T-helper 2 cell treated with Interferon-gamma antibody and Interleukin-4, amounts not matched to agents 5 μg/mL and 100 μg/mL, for 36 hours (primary cell): Measurements from ENCODE around the gene MYL11.
"Not testable (repeated sequence)": the region's sequence is repeated elsewhere in the genome, so short reads cannot be mapped to it uniquely, and the experiment has no call there.

Source experiments
- DNase-seq: peaks from one replicate; pipeline ENCODE4 v3.0.0; 2021; ENCODE audit warnings: low spot score
- H3K27ac Mint-ChIP-seq: one replicate; pipeline ENCODE4 v1.8.0; 2021; ENCODE audit warnings: mild to moderate bottlenecking, mixed read lengths
- H3K27me3 Mint-ChIP-seq: one replicate; pipeline ENCODE4 v1.8.0; 2021; ENCODE audit warnings: low read depth, mixed read lengths
- H3K36me3 Mint-ChIP-seq: one replicate; pipeline ENCODE4 v1.8.0; 2021; ENCODE audit warnings: low read depth, mixed read lengths
- H3K4me1 Mint-ChIP-seq: one replicate; pipeline ENCODE4 v1.8.0; 2021; ENCODE audit warnings: low read depth, mixed read lengths
- H3K4me3 Mint-ChIP-seq: one replicate; pipeline ENCODE4 v1.8.0; 2022; ENCODE audit warnings: mild to moderate bottlenecking, moderate library complexity, mixed read lengths
- H3K9me3 Mint-ChIP-seq: one replicate; pipeline ENCODE4 v1.8.0; 2021; ENCODE audit warnings: mixed read lengths

MYL11 gene, protein sequence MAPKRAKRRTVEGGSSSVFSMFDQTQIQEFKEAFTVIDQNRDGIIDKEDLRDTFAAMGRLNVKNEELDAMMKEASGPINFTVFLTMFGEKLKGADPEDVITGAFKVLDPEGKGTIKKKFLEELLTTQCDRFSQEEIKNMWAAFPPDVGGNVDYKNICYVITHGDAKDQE

GRCh38 chr16:30374538-30374937, at the start of gene MYL11:
TSS of gene MYL11 (plus strand) at chr16:30374802. CDS start at chr16:30374858, 56 bp downstream.
- peaks cover 12% of the 10 kb centered on the region for H3K36me3 Mint-ChIP-seq
- no peak for DNase-seq
- H3K9me3 Mint-ChIP-seq = no peaks in the 10 kb centered on the region
- H3K4me3 Mint-ChIP-seq = no peak within 1 kb of the TSS
- H3K4me1 Mint-ChIP-seq = peaks cover 21% of the 10 kb centered on the region
- H3K27ac Mint-ChIP-seq = peak within 1 kb of the TSS; percentile 62
- no peaks in the 10 kb centered on the region for H3K27me3 Mint-ChIP-seq

- H3K9me3 Mint-ChIP-seq, H3K27me3 Mint-ChIP-seq, H3K36me3 Mint-ChIP-seq: not testable (repeated sequence)
- Mint-ChIP-seq H3K4me1 (peaks cover 15% of the 10 kb centered on the region), H3K4me3 (peak overlapping the region; percentile 89), H3K27ac (peak overlapping the region; percentile 86)
- peak; percentile 86 for DNase-seq
These were observed 40.1 kb upstream of the MYL11 start for GRCh38 chr16:30334473-30334989.

DNA sequence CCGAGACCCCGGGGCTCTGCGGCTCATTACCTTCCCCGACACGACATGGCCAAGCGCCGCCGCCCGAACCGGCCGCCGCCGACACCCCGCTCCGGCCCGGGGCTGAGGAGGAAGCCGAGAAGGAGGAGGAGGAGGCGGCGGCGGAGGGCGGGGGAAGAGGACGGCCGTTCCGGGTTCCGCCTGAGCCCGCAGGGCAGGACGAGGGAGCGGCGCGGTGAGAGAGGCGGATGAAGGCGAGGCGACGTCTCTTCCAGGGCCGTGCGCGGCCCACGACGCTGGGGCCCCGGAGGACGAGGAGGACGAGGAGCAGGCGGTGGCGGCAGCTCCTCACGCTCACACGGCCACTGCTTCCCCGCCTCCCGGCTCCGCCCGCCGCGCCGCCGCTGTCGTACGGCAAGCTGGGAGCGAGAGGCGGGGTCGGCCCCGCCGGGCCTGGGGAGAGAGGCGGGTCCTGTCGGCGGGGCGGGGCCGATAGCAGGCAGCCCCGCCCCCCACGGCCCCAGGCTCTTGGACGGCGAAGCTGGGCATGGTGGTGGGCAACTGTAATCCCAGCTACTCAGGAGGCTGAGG, 39.5 kb upstream of the MYL11 start:
- H3K36me3 Mint-ChIP-seq, H3K27me3 Mint-ChIP-seq, H3K9me3 Mint-ChIP-seq: not testable (repeated sequence)
- peak; percentile 83 for DNase-seq
- Mint-ChIP-seq H3K4me3 (peak overlapping the region; percentile 85), H3K27ac (peak overlapping the region; percentile 86), H3K4me1 (peaks cover 14% of the 10 kb centered on the region)

- Mint-ChIP-seq H3K27me3 (no peaks in the 10 kb centered on the region), H3K4me3 (peak overlapping the region; percentile 85), H3K27ac (peak overlapping the region; percentile 79), H3K4me1 (peaks cover 14% of the 10 kb centered on the region), H3K9me3 (no peaks in the 10 kb centered on the region), H3K36me3 (no peaks in the 10 kb centered on the region)
- DNase-seq = peak; percentile 28
These were observed 38.8 kb upstream of the MYL11 start for GRCh38 chr16:30335598-30336474.

- not testable (repeated sequence) for DNase-seq, H3K4me3 Mint-ChIP-seq, H3K27me3 Mint-ChIP-seq, H3K36me3 Mint-ChIP-seq, H3K9me3 Mint-ChIP-seq, H3K27ac Mint-ChIP-seq
- H3K4me1 Mint-ChIP-seq = peaks cover 14% of the 10 kb centered on the region
These were observed 36.6 kb upstream of the MYL11 start for GRCh38 chr16:30337964-30338357.

GRCh38 chr16:30338715-30339114, 35.9 kb upstream of the MYL11 start:
- not testable (repeated sequence) for DNase-seq, H3K27me3 Mint-ChIP-seq, H3K27ac Mint-ChIP-seq, H3K4me3 Mint-ChIP-seq, H3K9me3 Mint-ChIP-seq, H3K36me3 Mint-ChIP-seq
- H3K4me1 Mint-ChIP-seq = peaks cover 14% of the 10 kb centered on the region

DNA sequence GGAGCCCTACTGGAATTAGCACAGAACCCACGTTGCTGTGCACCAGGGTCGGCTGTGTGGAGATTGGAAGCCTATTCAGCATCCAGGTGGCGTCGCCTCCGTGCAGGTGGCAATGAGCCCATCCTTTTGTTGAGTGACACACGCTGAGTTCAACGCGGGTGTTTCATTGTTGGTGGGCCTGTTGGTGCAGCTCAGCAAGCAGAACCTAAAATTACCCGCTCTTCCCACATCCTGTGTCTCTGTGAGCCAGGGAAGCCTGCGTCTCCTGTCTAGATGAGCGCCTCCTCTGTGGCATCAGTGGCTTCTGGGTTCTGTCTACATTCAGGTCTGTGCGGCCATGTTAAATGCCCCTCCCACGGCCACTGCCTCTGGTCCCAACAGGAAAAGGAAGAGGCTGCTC, 34.0 kb upstream of the MYL11 start:
- no peak for DNase-seq
- H3K4me1 Mint-ChIP-seq = peaks cover 14% of the 10 kb centered on the region
- H3K4me3 Mint-ChIP-seq = no peak overlapping the region
- no peaks in the 10 kb centered on the region for H3K36me3 Mint-ChIP-seq
- H3K9me3 Mint-ChIP-seq = no peaks in the 10 kb centered on the region
- no peak overlapping the region for H3K27ac Mint-ChIP-seq
- no peaks in the 10 kb centered on the region for H3K27me3 Mint-ChIP-seq

GRCh38 chr16:30341971-30342370, 32.6 kb upstream of the MYL11 start:
- H3K27me3 Mint-ChIP-seq, H3K36me3 Mint-ChIP-seq, H3K27ac Mint-ChIP-seq, DNase-seq, H3K4me1 Mint-ChIP-seq, H3K9me3 Mint-ChIP-seq, H3K4me3 Mint-ChIP-seq: not testable (repeated sequence)

DNA sequence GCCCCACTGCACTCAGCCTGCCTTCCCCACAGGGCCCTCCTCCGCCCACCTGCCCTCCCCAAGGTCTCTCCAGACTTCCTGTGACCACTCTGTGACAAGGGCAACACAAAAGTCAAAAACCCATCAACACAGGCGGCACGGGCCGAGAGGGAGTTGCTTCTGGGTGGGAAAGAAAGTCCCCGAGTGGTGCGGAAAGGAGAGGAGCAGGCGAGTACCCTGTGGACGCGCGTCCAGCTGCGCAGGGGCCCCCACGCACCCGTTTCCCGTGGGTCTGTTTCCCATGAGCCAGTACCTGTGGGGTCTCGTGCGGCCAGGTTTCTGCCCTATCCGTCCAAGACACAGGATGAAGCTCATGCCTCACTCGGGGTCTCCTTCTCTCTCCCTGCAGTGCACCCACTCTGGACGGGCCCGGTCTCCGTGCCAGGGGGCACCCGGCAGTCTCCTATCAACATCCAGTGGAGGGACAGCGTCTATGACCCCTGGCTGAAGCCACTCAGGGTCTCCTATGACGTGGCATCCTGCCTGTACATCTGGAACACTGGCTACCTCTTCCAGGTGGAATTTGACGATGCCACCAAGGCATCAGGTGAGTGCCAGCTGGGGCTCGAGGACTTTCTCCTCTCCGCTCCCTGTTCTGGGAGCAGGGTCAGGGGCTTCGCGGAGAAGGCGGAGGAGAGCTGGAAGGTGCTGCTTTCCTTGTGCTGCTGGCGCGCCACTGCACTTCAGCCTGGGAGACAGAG, 31.7 kb upstream of the MYL11 start:
- Mint-ChIP-seq H3K27ac (no peak overlapping the region), H3K4me3 (no peak overlapping the region), H3K9me3 (no peaks in the 10 kb centered on the region), H3K27me3 (no peaks in the 10 kb centered on the region), H3K36me3 (no peaks in the 10 kb centered on the region), H3K4me1 (peaks cover 5% of the 10 kb centered on the region)
- no peak for DNase-seq

DNA sequence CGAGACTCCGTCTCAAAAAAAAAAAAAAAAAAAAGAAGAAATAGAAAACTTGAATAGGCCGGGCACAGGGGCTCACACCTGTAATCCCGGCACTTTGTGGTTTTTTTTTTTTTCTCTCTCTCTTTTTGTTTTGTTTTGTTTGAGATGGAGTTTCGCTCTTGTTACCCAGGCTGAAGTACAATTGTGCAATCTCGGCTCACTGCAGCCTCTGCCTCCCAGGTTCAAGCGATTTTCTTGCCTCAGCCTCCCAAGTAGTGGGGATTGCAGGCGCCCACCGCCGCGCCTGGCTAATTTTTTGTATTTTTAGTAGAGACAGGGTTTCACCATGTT, 31.1 kb upstream of the MYL11 start:
- H3K4me3 Mint-ChIP-seq, H3K27ac Mint-ChIP-seq, DNase-seq, H3K36me3 Mint-ChIP-seq, H3K4me1 Mint-ChIP-seq, H3K9me3 Mint-ChIP-seq, H3K27me3 Mint-ChIP-seq: not testable (repeated sequence)

GRCh38 chr16:30346286-30346685, 28.3 kb upstream of the MYL11 start:
- H3K4me1 Mint-ChIP-seq = peaks cover 8% of the 10 kb centered on the region
- no peaks in the 10 kb centered on the region for H3K27me3 Mint-ChIP-seq
- H3K9me3 Mint-ChIP-seq = no peaks in the 10 kb centered on the region
- peaks cover 14% of the 10 kb centered on the region for H3K36me3 Mint-ChIP-seq
- no peak overlapping the region for H3K27ac Mint-ChIP-seq
- H3K4me3 Mint-ChIP-seq = no peak overlapping the region
- DNase-seq = no peak

DNA sequence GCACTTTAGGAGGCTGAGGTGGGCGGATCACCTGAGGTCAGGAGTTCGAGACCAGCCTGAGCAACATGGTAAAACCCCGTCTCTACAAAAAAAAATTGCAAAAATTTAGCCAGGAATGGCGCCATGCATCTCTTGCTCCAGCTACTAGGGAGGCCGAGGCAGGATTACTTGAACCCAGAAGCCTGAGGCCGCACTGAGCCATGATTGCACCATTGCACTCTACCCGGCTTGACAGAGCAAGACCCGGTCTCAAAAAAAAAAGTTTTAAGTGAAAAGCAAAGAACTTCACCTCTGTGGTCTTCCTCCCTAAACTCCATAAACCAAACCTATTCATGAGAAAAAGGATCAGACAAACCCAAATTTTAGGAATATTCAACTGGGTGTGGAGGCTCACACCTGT, 26.5 kb upstream of the MYL11 start:
- Mint-ChIP-seq H3K27ac (no peak overlapping the region), H3K4me1 (peaks cover 15% of the 10 kb centered on the region), H3K4me3 (no peak overlapping the region), H3K9me3 (no peaks in the 10 kb centered on the region), H3K27me3 (no peaks in the 10 kb centered on the region), H3K36me3 (peaks cover 29% of the 10 kb centered on the region)
- no peak for DNase-seq

DNA sequence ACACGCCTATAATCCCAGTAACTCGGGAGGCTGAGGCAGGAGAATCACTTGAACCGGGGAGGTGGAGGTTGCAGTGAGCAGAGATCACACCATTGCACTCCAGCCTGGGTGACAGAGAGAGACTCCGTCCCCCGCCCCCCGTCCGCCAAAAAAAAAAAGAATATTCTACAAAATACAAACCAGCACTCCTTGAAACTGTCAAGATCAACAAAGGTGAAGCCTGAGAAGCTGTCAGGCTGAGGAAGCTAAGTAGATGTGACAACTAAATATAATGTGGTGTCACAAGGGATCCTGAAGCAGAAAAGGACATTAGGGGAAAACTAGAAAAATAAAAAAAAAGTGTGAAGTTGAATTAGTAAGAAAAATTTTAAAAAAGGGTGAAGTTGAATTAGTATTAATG, 25.7 kb upstream of the MYL11 start:
- H3K9me3 Mint-ChIP-seq = no peaks in the 10 kb centered on the region
- no peak overlapping the region for H3K4me3 Mint-ChIP-seq
- no peak overlapping the region for H3K27ac Mint-ChIP-seq
- no peaks in the 10 kb centered on the region for H3K27me3 Mint-ChIP-seq
- DNase-seq = no peak
- H3K4me1 Mint-ChIP-seq = peaks cover 15% of the 10 kb centered on the region
- H3K36me3 Mint-ChIP-seq = peaks cover 36% of the 10 kb centered on the region

GRCh38 chr16:30349675-30350074, 24.9 kb upstream of the MYL11 start:
- peaks cover 19% of the 10 kb centered on the region for H3K4me1 Mint-ChIP-seq
- H3K27me3 Mint-ChIP-seq = no peaks in the 10 kb centered on the region
- no peaks in the 10 kb centered on the region for H3K9me3 Mint-ChIP-seq
- DNase-seq = no peak
- H3K4me3 Mint-ChIP-seq = no peak overlapping the region
- peak overlapping the region; percentile 6 for H3K27ac Mint-ChIP-seq
- H3K36me3 Mint-ChIP-seq = peaks cover 43% of the 10 kb centered on the region
